Activated T-cell treated with anti-CD3 and anti-CD28 coated beads for 48 hours (primary cell): ENCODE data around the gene ABCA10.
"Not testable (repeated sequence)": the region's sequence is repeated elsewhere in the genome, so short reads cannot be mapped to it uniquely, and the experiment has no call there.

Experiments used
- DNase-seq: peaks from one replicate; pipeline ENCODE4 v3.0.0-alpha.2; 2020; ENCODE audit warnings: low read depth

The ABCA10 gene

DNA sequence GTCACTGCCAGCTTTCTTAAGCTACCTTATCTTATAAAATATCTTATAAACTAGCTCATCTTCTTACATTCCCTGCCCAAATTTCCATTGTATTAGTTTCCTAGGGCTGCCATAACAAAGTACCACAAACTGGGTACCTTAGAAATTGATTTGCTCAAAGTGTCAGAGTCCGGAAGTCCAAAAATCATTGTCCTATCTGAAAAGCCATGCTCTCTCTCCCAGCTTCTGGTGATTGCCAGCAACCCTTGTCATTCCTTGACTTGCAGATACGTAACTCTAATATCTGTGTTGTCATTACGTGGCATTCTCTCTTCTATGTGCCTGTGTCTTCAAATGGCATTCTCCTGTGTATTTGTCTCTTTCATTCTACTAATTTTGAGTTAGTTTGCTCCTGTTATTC is 2.3 kb upstream of the ABCA10 start:
- DNase-seq, result no peak

- DNase-seq, result no peak
Measured at GRCh38 chr17:69228018-69228417, 606 bp downstream of the ABCA10 start.

DNA sequence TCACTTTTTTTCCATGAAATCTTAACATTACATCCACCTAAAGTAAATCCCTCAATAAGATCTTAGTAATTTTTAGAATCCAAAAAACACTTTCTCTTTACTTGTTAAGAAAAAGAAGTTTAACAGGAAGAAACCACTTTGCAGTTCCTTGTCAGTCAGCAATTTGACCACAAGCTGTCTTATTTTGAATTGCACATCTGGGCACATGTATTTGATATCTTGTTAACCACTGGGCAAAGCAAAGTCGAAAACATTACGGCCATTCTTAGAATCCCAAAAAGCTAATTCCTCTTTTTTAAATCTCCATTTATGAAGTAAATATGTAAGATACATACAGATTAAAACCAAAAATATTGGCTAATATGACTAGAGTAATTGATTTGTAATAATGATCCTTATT is 1.1 kb downstream of the ABCA10 start:
- DNase-seq, result no peak

GRCh38 chr17:69223809-69224208 is 4.8 kb downstream of the ABCA10 start:
- DNase-seq, result no peak

GRCh38 chr17:69222707-69223258 is 5.8 kb downstream of the ABCA10 start:
- no peak for DNase-seq

- DNase-seq, result no peak
Measured at GRCh38 chr17:69220098-69220497, 8.5 kb downstream of the ABCA10 start.

- DNase-seq, result no peak
Measured at GRCh38 chr17:69218986-69219385, 9.6 kb downstream of the ABCA10 start.

GRCh38 chr17:69213059-69213813 is 15.4 kb downstream of the ABCA10 start:
- DNase-seq, result no peak

- DNase-seq, result no peak
Measured at GRCh38 chr17:69208640-69209039, 20.0 kb downstream of the ABCA10 start.

GRCh38 chr17:69207151-69207550 is 21.5 kb downstream of the ABCA10 start:
- no peak for DNase-seq

- no peak for DNase-seq
Measured at GRCh38 chr17:69198238-69198637, 30.4 kb downstream of the ABCA10 start.

GRCh38 chr17:69196105-69196653 is 32.4 kb downstream of the ABCA10 start:
- DNase-seq, result not testable (repeated sequence)

GRCh38 chr17:69192754-69193153 is 35.9 kb downstream of the ABCA10 start:
- DNase-seq, result no peak

- no peak for DNase-seq
Measured at GRCh38 chr17:69188796-69189195, 39.8 kb downstream of the ABCA10 start.

DNA sequence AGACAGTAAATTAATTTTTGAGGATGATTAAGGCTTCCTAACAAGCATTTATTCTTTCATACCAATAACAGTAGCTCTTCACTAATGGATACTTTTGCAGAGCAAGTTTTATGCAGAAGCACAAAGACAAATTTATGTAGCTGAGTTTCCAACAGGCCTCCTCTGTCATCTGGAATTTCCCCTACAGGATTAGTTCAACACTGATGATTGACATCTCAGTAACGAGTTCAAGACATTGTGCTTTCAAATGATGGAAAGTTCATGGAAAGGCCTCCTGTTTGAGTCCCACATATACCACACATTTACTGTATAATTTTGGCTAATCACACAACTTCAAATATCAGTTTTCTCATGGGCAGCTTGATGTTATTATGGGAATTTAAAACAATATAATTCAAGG is 40.6 kb downstream of the ABCA10 start:
- DNase-seq, result no peak

GRCh38 chr17:69187294-69187693 is 41.3 kb downstream of the ABCA10 start:
- no peak for DNase-seq

- no peak for DNase-seq
Measured at GRCh38 chr17:69179227-69179952, 49.2 kb downstream of the ABCA10 start.

- no peak for DNase-seq
Measured at GRCh38 chr17:69176457-69176795, 52.2 kb downstream of the ABCA10 start.

DNA sequence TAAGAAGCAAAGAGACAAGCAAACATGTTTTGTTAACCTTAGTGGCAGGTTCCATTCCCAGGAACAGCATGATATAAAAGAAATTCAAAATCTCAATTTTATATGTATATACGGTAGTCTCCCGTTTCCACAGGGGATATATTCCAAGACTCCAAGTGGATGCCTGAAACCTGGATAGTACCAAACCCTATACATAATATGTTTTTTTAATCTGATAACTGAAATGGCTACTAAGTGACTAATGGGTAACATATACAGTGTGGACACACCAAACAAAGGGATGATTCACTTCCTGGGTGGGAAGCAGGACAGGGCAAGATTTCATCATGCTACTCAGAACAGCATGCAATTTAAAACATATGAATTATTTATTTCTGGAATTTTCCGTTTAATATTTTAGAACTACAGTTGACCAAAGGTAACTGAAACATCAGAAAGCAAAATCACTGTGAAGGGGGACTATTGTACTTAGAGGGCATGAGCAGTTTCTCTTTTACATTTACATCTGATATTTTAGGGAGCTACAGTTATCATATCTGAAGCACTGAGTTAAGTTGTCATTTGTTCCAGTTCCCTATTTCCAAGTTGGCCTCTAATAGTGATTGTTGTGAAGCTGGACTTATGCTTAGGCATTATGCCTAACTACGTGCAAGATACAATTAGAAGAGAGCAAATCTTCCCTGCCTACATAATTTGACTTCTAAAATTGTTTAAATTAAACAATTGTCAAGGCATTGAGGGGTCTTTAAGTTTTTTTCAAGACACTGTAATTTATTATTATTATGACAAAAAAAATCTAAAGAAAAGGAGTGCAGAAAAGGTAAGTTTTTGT is 52.8 kb downstream of the ABCA10 start:
- DNase-seq, result no peak

DNA sequence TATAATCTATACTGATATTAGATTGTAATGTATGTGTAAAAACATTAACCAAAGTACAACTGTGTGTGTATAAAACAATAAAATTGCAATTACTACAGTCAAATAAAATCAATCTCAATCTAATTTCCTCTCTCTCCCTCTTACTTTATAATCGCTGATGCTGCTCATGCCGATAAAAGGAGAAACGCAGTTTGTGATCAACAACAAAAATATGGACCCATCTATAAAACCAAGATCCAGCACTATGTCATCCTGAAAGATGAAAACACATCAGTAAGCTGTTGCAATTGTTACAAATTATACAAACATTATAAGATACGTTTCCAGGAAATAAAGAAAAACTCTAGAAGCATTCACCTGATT is 53.4 kb downstream of the ABCA10 start:
- DNase-seq, result no peak

DNA sequence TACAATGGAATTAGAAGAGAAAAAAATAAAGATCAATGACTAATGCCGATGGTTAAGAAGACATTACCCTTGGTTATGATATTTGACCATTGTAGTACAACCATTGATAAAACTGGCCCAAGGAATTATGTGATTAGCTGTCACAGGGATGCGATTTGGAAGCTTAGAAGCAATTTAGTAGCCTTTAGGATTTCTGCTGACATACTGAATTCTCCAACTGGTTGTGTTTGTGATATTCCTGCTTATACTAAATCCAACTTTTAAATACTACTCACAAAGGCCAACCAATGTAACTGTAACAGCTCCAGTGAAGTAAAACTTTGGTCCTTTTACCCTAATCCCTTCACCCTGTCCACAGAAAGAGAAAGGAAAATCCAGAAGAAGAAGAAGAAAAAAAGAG is 55.5 kb downstream of the ABCA10 start:
- no peak for DNase-seq

DNA sequence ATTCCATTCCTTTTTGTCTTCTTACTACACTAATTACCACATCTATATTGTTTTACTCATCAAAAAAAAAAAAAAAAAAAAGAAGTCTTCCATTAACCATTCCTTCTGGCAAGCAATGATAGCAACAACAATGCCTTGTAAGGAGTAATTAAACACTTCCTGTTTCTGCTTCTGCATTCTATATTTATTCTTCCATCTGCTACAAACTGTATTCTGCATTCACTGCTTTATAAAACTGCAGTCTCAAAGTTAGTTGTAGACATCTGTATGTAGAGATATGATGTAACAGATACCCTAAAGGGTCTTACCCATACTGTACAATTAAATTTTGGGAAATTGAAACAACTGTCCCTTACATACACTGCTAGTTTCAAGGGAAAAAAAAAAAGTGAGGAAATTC is 58.2 kb downstream of the ABCA10 start:
- no peak for DNase-seq
